Stimulated activated CD8-positive, alpha-beta memory T cell treated with anti-CD3 and anti-CD28 coated beads, Interleukin-12 subunit alpha, Interleukin-12 subunit beta, amount 100 ng/mL, for 1 hour (primary cell): ENCODE data around the gene UNC119.
"Not testable (repeated sequence)": the region's sequence is repeated elsewhere in the genome, so short reads cannot be mapped to it uniquely, and the experiment has no call there.

Experiments
- DNase-seq: peaks from one replicate; pipeline ENCODE4 v3.0.0-alpha.2; 2020; ENCODE audit warnings: low read depth

UNC119 gene

GRCh38 chr17:28522281-28522680 lies 30.1 kb downstream of the UNC119 start:
- not testable (repeated sequence) for DNase-seq

GRCh38 chr17:28521311-28522085 lies 30.9 kb downstream of the UNC119 start:
- DNase-seq = no peak

- DNase-seq = no peak
These were observed 31.7 kb downstream of the UNC119 start for GRCh38 chr17:28520687-28521086.

GRCh38 chr17:28519236-28519635 lies 33.2 kb downstream of the UNC119 start:
- DNase-seq = no peak

- no peak for DNase-seq
These were observed 33.8 kb downstream of the UNC119 start for GRCh38 chr17:28518578-28518977.

- no peak for DNase-seq
These were observed 34.3 kb downstream of the UNC119 start for GRCh38 chr17:28518132-28518531.

- no peak for DNase-seq
These were observed 36.9 kb downstream of the UNC119 start for GRCh38 chr17:28515518-28515917.

GRCh38 chr17:28514561-28515002 lies 37.8 kb downstream of the UNC119 start:
- no peak for DNase-seq

GRCh38 chr17:28513476-28513875 lies 38.9 kb downstream of the UNC119 start:
- no peak for DNase-seq

- no peak for DNase-seq
These were observed 40.5 kb downstream of the UNC119 start for GRCh38 chr17:28511858-28512461.

GRCh38 chr17:28509789-28510188 lies 42.6 kb downstream of the UNC119 start:
- DNase-seq = no peak

GRCh38 chr17:28508211-28508724 lies 44.2 kb downstream of the UNC119 start:
- DNase-seq = no peak

GRCh38 chr17:28507567-28508203 lies 44.7 kb downstream of the UNC119 start:
- DNase-seq = no peak

GRCh38 chr17:28506763-28507487 lies 45.5 kb downstream of the UNC119 start:
- DNase-seq = no peak

- no peak for DNase-seq
These were observed 46.3 kb downstream of the UNC119 start, which contains the start of gene FOXN1 for GRCh38 chr17:28505986-28506665. FOXN1 (plus strand) TSS chr17:28506348; CDS start chr17:28523970, 17,622 bp downstream.

- no peak for DNase-seq
These were observed 49.0 kb downstream of the UNC119 start for GRCh38 chr17:28503420-28503819.

- no peak for DNase-seq
These were observed 50.8 kb downstream of the UNC119 start for GRCh38 chr17:28501421-28502284.

- DNase-seq = no peak
These were observed 51.6 kb downstream of the UNC119 start for GRCh38 chr17:28500712-28501379.

GRCh38 chr17:28499684-28500357 lies 52.6 kb downstream of the UNC119 start:
- DNase-seq = no peak

- DNase-seq = no peak
These were observed 53.1 kb downstream of the UNC119 start for GRCh38 chr17:28499364-28499664.
